Calu3 (cell line): ENCODE measurements around the gene MPV17L2. TPM values are rescaled to one million over a fixed set of nuclear protein-coding genes. Genes with fewer than 3 reads are reported as not detected.

Experiments used
- BruUV-seq: library from RNA; stranded (reverse); fragments of 400-500 nt; replicated peaks from 2 replicates; lab custom pipeline; 2021; lab: Mats Ljungman, UMichigan
- CTCF ChIA-PET: fragments of 300-600 bp; sonication (Branson Sonifier 250); formaldehyde crosslinking; loops from one replicate; lab custom pipeline; 2022; ENCODE audit warnings: antibody characterized with exemption; lab: Charles Lee
- DNase-seq: peaks from one replicate; pipeline ENCODE4 v3.0.0; 2022
- H3K27ac Mint-ChIP-seq: one replicate; pipeline ENCODE4 v1.8.0; 2022; ENCODE audit warnings: mixed read lengths; ENCODE audit not compliant: unreplicated experiment
- H3K27me3 Mint-ChIP-seq: one replicate; pipeline ENCODE4 v1.8.0; 2022; ENCODE audit warnings: mixed read lengths; ENCODE audit not compliant: unreplicated experiment
- H3K36me3 Mint-ChIP-seq: one replicate; pipeline ENCODE4 v1.8.0; 2022; ENCODE audit warnings: mild to moderate bottlenecking, moderate library complexity, mixed read lengths; ENCODE audit not compliant: insufficient read depth, unreplicated experiment
- H3K4me1 Mint-ChIP-seq: one replicate; pipeline ENCODE4 v1.8.0; 2022; ENCODE audit warnings: mild to moderate bottlenecking, low read depth, mixed read lengths; ENCODE audit not compliant: unreplicated experiment
- H3K4me3 Mint-ChIP-seq: one replicate; pipeline ENCODE4 v1.8.0; 2022; ENCODE audit warnings: mild to moderate bottlenecking, low read depth, moderate library complexity, mixed read lengths; ENCODE audit not compliant: unreplicated experiment
- H3K9me3 Mint-ChIP-seq: one replicate; pipeline ENCODE4 v1.8.0; 2022; ENCODE audit warnings: low read depth, mixed read lengths; ENCODE audit not compliant: unreplicated experiment
- CTCF ChIP-seq: fragments of 200-600 bp; IDR thresholded peaks from one replicate; pipeline ENCODE4 v1.8.0; 2022; ENCODE audit warnings: antibody characterized with exemption; ENCODE audit not compliant: unreplicated experiment
- intact Hi-C: fragments of 100-400 bp; cut with micrococcal nuclease; formaldehyde crosslinking; loops from one replicate; pipeline ENCODE4 v1.10.0; 2022; ENCODE audit not compliant: unreplicated experiment
- total RNA-seq: library from RNA; stranded (reverse); gene quantifications from 2 replicates; pipeline ENCODE4 v1.2.3, GENCODE V29; 2022

The MPV17L2 gene
- total RNA-seq, 1 experiment from 2014 or later, result 10.9 TPM

GRCh38 chr19:18219911-18220631 lies 27.1 kb downstream of the MPV17L2 start:
- Mint-ChIP-seq H3K36me3 (peaks cover 15% of the 10 kb centered on the region), H3K4me3 (no peak overlapping the region), H3K27ac (no peak overlapping the region), H3K9me3 (no peaks in the 10 kb centered on the region), H3K27me3 (peaks cover 35% of the 10 kb centered on the region), H3K4me1 (peaks cover 8% of the 10 kb centered on the region)
- TF ChIP-seq CTCF, result no peak
- CTCF ChIA-PET, result interaction anchor here (0.7 kb wide), 2 partner anchors 11 to 930 kb away, joined by 3 read pairs; no protein-coding TSS in a partner anchor
- DNase-seq, result no peak
- no TSS peak for BruUV-seq
- intact Hi-C loops, result no loop called here

- CTCF ChIA-PET, result interaction anchor here (0.6 kb wide), 1 partner anchor 19 kb away, joined by 6 read pairs; no protein-coding TSS in a partner anchor
- Mint-ChIP-seq H3K36me3 (peaks cover 15% of the 10 kb centered on the region), H3K27me3 (peaks cover 42% of the 10 kb centered on the region), H3K27ac (no peak overlapping the region), H3K9me3 (no peaks in the 10 kb centered on the region), H3K4me3 (peak overlapping the region; percentile 37), H3K4me1 (peaks cover 8% of the 10 kb centered on the region)
- intact Hi-C loops, result no loop called here
- peak; percentile 17 for DNase-seq
- no peak for TF ChIP-seq CTCF
- BruUV-seq, result no TSS peak
Measured at GRCh38 chr19:18220632-18221275, 27.7 kb downstream of the MPV17L2 start.

- BruUV-seq, result no TSS peak
- CTCF ChIA-PET, result interaction anchor here (0.6 to 1.3 kb wide), 2 partner anchors 14 to 18 kb away, joined by 6 to 8 read pairs; no protein-coding TSS in a partner anchor
- H3K27me3 Mint-ChIP-seq, result peaks cover 55% of the 10 kb centered on the region
- H3K9me3 Mint-ChIP-seq, result no peaks in the 10 kb centered on the region
- no peak overlapping the region for H3K27ac Mint-ChIP-seq
- TF ChIP-seq CTCF, result no peak
- H3K4me1 Mint-ChIP-seq, result peaks cover 8% of the 10 kb centered on the region
- DNase-seq, result no peak
- intact Hi-C loops, result no loop called here
- peaks cover 15% of the 10 kb centered on the region for H3K36me3 Mint-ChIP-seq
- no peak overlapping the region for H3K4me3 Mint-ChIP-seq
Measured at GRCh38 chr19:18221815-18222725, 29.1 kb downstream of the MPV17L2 start.

- Mint-ChIP-seq H3K27me3 (peaks cover 61% of the 10 kb centered on the region), H3K9me3 (no peaks in the 10 kb centered on the region), H3K4me1 (peaks cover 8% of the 10 kb centered on the region), H3K27ac (peak overlapping the region; percentile 45), H3K4me3 (peak overlapping the region; percentile 79), H3K36me3 (peaks cover 15% of the 10 kb centered on the region)
- peak; percentile 38 for DNase-seq
- CTCF ChIA-PET, result interaction anchor here (0.6 to 1.3 kb wide), 7 partner anchors 9 to 56 kb away, joined by 3 to 10 read pairs (median 4); partner anchors contain the start of gene MPV17L2
- intact Hi-C loops, result no loop called here
- no peak for TF ChIP-seq CTCF
- no TSS peak for BruUV-seq
Measured at GRCh38 chr19:18223860-18224524, 31.0 kb downstream of the MPV17L2 start.
